ENCODE results near the gene SKA3. TPM values are rescaled to one million over a fixed set of nuclear protein-coding genes. Genes with fewer than 3 reads are reported as not detected.

Gene SKA3
- total RNA-seq, 1 experiment from 2014 or later = 42.1 TPM

- Mint-ChIP-seq H3K27ac (no peak overlapping the region), H3K36me3 (peaks cover 13% of the 10 kb centered on the region), H3K9me3 (peaks cover 28% of the 10 kb centered on the region), H3K4me1 (peaks cover 37% of the 10 kb centered on the region), H3K4me3 (no peak overlapping the region), H3K27me3 (ENCODE audit: low read depth) (no peaks in the 10 kb centered on the region; the same call in 1 of the 2 replicates)
- ChIA-PET CTCF (interaction anchor here (1.4 kb wide), 1 partner anchor 8 kb away, joined by 3 read pairs; no protein-coding TSS in a partner anchor), POLR2A (interaction anchor here (0.8 kb wide), 1 partner anchor 16 kb away, joined by 3 read pairs; no protein-coding TSS in a partner anchor)
- ATAC-seq (no peak), DNase-seq (ENCODE audit: low spot score) (no peak)
- TF ChIP-seq USF1 (CRISPR knock-in tag; IDR thresholded peaks at IDR 0.05) (no peak), TP53 (CRISPR knock-in tag; IDR thresholded peaks at IDR 0.05) (no peak), PRDM15 (CRISPR knock-in tag; IDR thresholded peaks at IDR 0.05) (no peak), MXD4 (CRISPR knock-in tag; IDR thresholded peaks at IDR 0.05; ENCODE audit: borderline replicate concordance) (no peak), FOXJ3 (CRISPR knock-in tag; IDR thresholded peaks at IDR 0.05; ENCODE audit: borderline replicate concordance) (no peak), ZNF396 (CRISPR knock-in tag; IDR thresholded peaks at IDR 0.05; ENCODE audit: borderline replicate concordance) (no peak), ZBTB21 (CRISPR knock-in tag; IDR thresholded peaks at IDR 0.05; ENCODE audit: borderline replicate concordance) (no peak), ESRRA (CRISPR knock-in tag; IDR thresholded peaks at IDR 0.05; ENCODE audit: borderline replicate concordance) (no peak), ZBTB43 (CRISPR knock-in tag; IDR thresholded peaks at IDR 0.05) (no peak)
- TF ChIP-seq, protein P1, sequence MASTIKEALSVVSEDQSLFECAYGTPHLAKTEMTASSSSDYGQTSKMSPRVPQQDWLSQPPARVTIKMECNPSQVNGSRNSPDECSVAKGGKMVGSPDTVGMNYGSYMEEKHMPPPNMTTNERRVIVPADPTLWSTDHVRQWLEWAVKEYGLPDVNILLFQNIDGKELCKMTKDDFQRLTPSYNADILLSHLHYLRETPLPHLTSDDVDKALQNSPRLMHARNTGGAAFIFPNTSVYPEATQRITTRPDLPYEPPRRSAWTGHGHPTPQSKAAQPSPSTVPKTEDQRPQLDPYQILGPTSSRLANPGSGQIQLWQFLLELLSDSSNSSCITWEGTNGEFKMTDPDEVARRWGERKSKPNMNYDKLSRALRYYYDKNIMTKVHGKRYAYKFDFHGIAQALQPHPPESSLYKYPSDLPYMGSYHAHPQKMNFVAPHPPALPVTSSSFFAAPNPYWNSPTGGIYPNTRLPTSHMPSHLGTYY (CRISPR knock-in tag; IDR thresholded peaks at IDR 0.05) = no peak
These were observed 54.7 kb downstream of the SKA3 start for GRCh38 chr13:21121616-21122015.

DNA sequence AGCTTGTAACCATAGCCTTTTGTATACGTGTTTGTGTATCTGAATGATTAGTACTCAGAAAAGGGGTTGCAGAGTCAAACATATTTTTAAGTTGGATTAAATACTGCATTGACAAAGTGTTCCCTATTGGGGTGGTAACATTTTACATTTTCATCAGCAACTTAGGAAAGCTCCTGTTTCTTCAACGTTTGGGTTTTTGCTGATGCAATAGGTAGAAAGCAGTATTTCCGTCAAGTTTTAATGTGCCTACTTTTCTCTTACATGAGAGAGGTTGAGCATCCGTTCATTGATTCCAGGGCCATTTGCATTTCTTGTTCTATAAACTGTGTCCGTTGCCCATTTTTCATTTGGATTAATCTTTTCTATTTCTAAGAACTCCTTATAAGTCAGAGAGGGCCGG lies 56.2 kb downstream of the SKA3 start:
- ChIA-PET CTCF (interaction anchor here (1.4 kb wide), 1 partner anchor 59 kb away, joined by 3 read pairs; no protein-coding TSS in a partner anchor), POLR2A (interaction anchor here (0.6 kb wide), 1 partner anchor 71 kb away, joined by 4 read pairs; no protein-coding TSS in a partner anchor)
- Mint-ChIP-seq H3K27me3 (ENCODE audit: low read depth) (no peaks in the 10 kb centered on the region), H3K36me3 (peaks cover 9% of the 10 kb centered on the region), H3K27ac (no peak overlapping the region), H3K4me1 (peaks cover 39% of the 10 kb centered on the region), H3K4me3 (no peak overlapping the region), H3K9me3 (peaks cover 25% of the 10 kb centered on the region)
- TF ChIP-seq ZNF512 (CRISPR knock-in tag; IDR thresholded peaks at IDR 0.05; ENCODE audit: borderline replicate concordance) (no peak), RELA (CRISPR knock-in tag; IDR thresholded peaks at IDR 0.05; ENCODE audit: borderline replicate concordance) (no peak), TEAD4 (CRISPR knock-in tag; IDR thresholded peaks at IDR 0.05) (no peak), HMGA2 (CRISPR knock-in tag; IDR thresholded peaks at IDR 0.05) (no peak), SP1 (CRISPR knock-in tag; conservative IDR thresholded peaks at IDR 0.05) (no peak), ZNF263 (CRISPR knock-in tag; IDR thresholded peaks at IDR 0.05; ENCODE audit: low read depth) (no peak), ESRRA (CRISPR knock-in tag; IDR thresholded peaks at IDR 0.05; ENCODE audit: borderline replicate concordance) (no peak), NFYB (CRISPR knock-in tag; conservative IDR thresholded peaks at IDR 0.05; ENCODE audit: low read depth) (no peak), ZNF317 (CRISPR knock-in tag; IDR thresholded peaks at IDR 0.05; ENCODE audit: borderline replicate concordance, low read depth) (no peak), GABPB1 (CRISPR knock-in tag; IDR thresholded peaks at IDR 0.05) (no peak), SMAD3 (CRISPR knock-in tag; IDR thresholded peaks at IDR 0.05; ENCODE audit: borderline replicate concordance) (no peak)
- TF ChIP-seq, protein P2, sequence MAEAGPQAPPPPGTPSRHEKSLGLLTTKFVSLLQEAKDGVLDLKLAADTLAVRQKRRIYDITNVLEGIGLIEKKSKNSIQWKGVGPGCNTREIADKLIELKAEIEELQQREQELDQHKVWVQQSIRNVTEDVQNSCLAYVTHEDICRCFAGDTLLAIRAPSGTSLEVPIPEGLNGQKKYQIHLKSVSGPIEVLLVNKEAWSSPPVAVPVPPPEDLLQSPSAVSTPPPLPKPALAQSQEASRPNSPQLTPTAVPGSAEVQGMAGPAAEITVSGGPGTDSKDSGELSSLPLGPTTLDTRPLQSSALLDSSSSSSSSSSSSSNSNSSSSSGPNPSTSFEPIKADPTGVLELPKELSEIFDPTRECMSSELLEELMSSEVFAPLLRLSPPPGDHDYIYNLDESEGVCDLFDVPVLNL (CRISPR knock-in tag; IDR thresholded peaks at IDR 0.05; ENCODE audit: borderline replicate concordance, low read depth) = no peak
- DNase-seq (ENCODE audit: low spot score) (no peak), ATAC-seq (no peak)

Measured in WTC11 (cell line).